ENCODE measurements around the gene TIGD6.

TIGD6 gene

GRCh38 chr5:150015415-150015814 lies 15.0 kb upstream of the TIGD6 start:
- no peak for DNase-seq

- no peak for DNase-seq
Observed at GRCh38 chr5:150014456-150014855, 14.0 kb upstream of the TIGD6 start.

GRCh38 chr5:150013931-150014330 lies 13.5 kb upstream of the TIGD6 start:
- DNase-seq: no peak

GRCh38 chr5:150009671-150010387 lies 9.4 kb upstream of the TIGD6 start:
- DNase-seq: no peak

GRCh38 chr5:150007050-150007449 lies 6.6 kb upstream of the TIGD6 start:
- no peak for DNase-seq

- DNase-seq: no peak
Observed at GRCh38 chr5:150006318-150006717, 5.9 kb upstream of the TIGD6 start.

- peak; percentile 56 for DNase-seq
Observed at GRCh38 chr5:150001660-150002486, 1.4 kb upstream of the TIGD6 start.

- peak; percentile 56 for DNase-seq
Observed at GRCh38 chr5:150000990-150001659, 671 bp upstream of the TIGD6 start.

GRCh38 chr5:149999866-150000255 lies 593 bp downstream of the TIGD6 start:
- no peak for DNase-seq

- no peak for DNase-seq
Observed at GRCh38 chr5:149999359-149999758, 1.1 kb downstream of the TIGD6 start.

- DNase-seq: no peak
Observed at GRCh38 chr5:149998281-149998680, 2.2 kb downstream of the TIGD6 start.

- no peak for DNase-seq
Observed at GRCh38 chr5:149996205-149996890, 4.1 kb downstream of the TIGD6 start.

GRCh38 chr5:149995385-149996204 lies 4.9 kb downstream of the TIGD6 start:
- DNase-seq: no peak

GRCh38 chr5:149993471-149993870 lies 7.0 kb downstream of the TIGD6 start:
- no peak for DNase-seq

- peak; percentile 77 for DNase-seq
Observed at GRCh38 chr5:149990518-149991376, 9.7 kb downstream of the TIGD6 start.

GRCh38 chr5:149988126-149988525 lies 12.3 kb downstream of the TIGD6 start:
- no peak for DNase-seq

- no peak for DNase-seq
Observed at GRCh38 chr5:149982505-149982904, 17.9 kb downstream of the TIGD6 start.

- DNase-seq: no peak
Observed at GRCh38 chr5:149981206-149981605, 19.2 kb downstream of the TIGD6 start.

- no peak for DNase-seq
Observed at GRCh38 chr5:149979896-149980295, 20.6 kb downstream of the TIGD6 start.

GRCh38 chr5:149975409-149975808 lies 25.0 kb downstream of the TIGD6 start:
- DNase-seq: no peak
